IMR-90 (cell line): ENCODE measurements around the gene ADCY1. TPM values are rescaled to one million over a fixed set of nuclear protein-coding genes. Genes with fewer than 3 reads are reported as not detected.

Experiments
- ATAC-seq: fragments of 200-7000 bp; cut with Tn5 transposase; 2 replicates; pipeline ENCODE4 v1.9.1; 2020; ENCODE audit warnings: low read depth, mild to moderate bottlenecking, moderate library complexity
- BruUV-seq: library from RNA; stranded (reverse); fragments of 400-500 nt; replicated peaks from 2 replicates; lab custom pipeline; 2021; lab: Mats Ljungman, UMichigan
- CTCF ChIA-PET: fragments of 300-600 bp; formaldehyde crosslinking; extraction: SDS; loops from one replicate; lab custom pipeline; 2021; ENCODE audit warnings: antibody characterized with exemption; lab: Yijun Ruan, JAX
- POLR2A ChIA-PET: fragments of 300-600 bp; sonication (Branson Sonifier 250); formaldehyde crosslinking; loops from one replicate; lab custom pipeline; 2022; ENCODE audit warnings: antibody characterized with exemption; ENCODE audit not compliant: unreplicated experiment; lab: Charles Lee
- DNase-seq: peaks from one replicate; pipeline ENCODE4 v3.0.0; 2013
- H2AFZ ChIP-seq: replicated peaks from 2 replicates; pipeline ENCODE3; 2013; ENCODE audit warnings: low read length, mild to moderate bottlenecking; ENCODE audit not compliant: poor library complexity
- H2AK5ac ChIP-seq: 2 replicates; pipeline ENCODE4 v1.6.1; 2013; ENCODE audit warnings: low read depth, low read length, inconsistent platforms
- H2AK9ac ChIP-seq: replicated peaks from 2 replicates; pipeline ENCODE3; 2013; ENCODE audit warnings: mild to moderate bottlenecking, low read depth, low read length, moderate library complexity; ENCODE audit not compliant: poor library complexity
- H2BK120ac ChIP-seq: 2 replicates; pipeline ENCODE4 v1.6.1; 2013; ENCODE audit warnings: low read depth, low read length, inconsistent platforms
- H2BK15ac ChIP-seq: 3 replicates; pipeline ENCODE4 v1.6.1; 2013; ENCODE audit warnings: low read depth, low read length, inconsistent platforms
- H2BK20ac ChIP-seq: 2 replicates; pipeline ENCODE4 v1.6.1; 2013; ENCODE audit warnings: low read depth, mild to moderate bottlenecking, inconsistent platforms, low read length, moderate library complexity
- H2BK5ac ChIP-seq: 2 replicates; pipeline ENCODE4 v1.6.1; 2013; ENCODE audit warnings: mild to moderate bottlenecking, low read depth, low read length, inconsistent platforms; ENCODE audit not compliant: poor library complexity, severe bottlenecking
- H3K14ac ChIP-seq: replicated peaks from 2 replicates; pipeline ENCODE4 v1.6.1; 2013; ENCODE audit warnings: low read depth, low read length, inconsistent platforms
- H3K18ac ChIP-seq: 2 replicates; pipeline ENCODE4 v1.6.1; 2013; ENCODE audit warnings: low read depth, low read length, control low read depth
- H3K23ac ChIP-seq: 2 replicates; pipeline ENCODE4 v1.6.1; 2013; ENCODE audit warnings: low read depth, low read length, inconsistent platforms
- H3K27ac ChIP-seq: 2 replicates; pipeline ENCODE4 v1.5.1; 2013; ENCODE audit warnings: mild to moderate bottlenecking, control low read depth, low read length; ENCODE audit not compliant: insufficient read depth
- H3K27me3 ChIP-seq: 2 replicates; pipeline ENCODE4 v1.6.1; 2013; ENCODE audit warnings: low read length; ENCODE audit not compliant: control insufficient read depth, insufficient read depth
- H3K36me3 ChIP-seq: 2 replicates; pipeline ENCODE4 v1.6.1; 2013; ENCODE audit warnings: low read length, mixed read lengths; ENCODE audit not compliant: control insufficient read depth, insufficient read depth
- H3K4ac ChIP-seq: 2 replicates; pipeline ENCODE4 v1.6.1; 2013; ENCODE audit warnings: low read depth, low read length, inconsistent platforms
- H3K4me1 ChIP-seq: 2 replicates; pipeline ENCODE4 v1.6.1; 2013; ENCODE audit warnings: low read length, mixed read lengths; ENCODE audit not compliant: control insufficient read depth, insufficient read depth
- H3K4me2 ChIP-seq: 2 replicates; pipeline ENCODE4 v1.6.1; 2013; ENCODE audit warnings: low read depth, mild to moderate bottlenecking, control low read depth, low read length, moderate library complexity
- H3K4me3 ChIP-seq: 2 replicates; pipeline ENCODE4 v1.5.1; 2013; ENCODE audit warnings: low read depth, mild to moderate bottlenecking, control low read depth, low read length, moderate library complexity; ENCODE audit not compliant: insufficient read depth
- H3K56ac ChIP-seq: 2 replicates; pipeline ENCODE4 v1.6.1; 2013; ENCODE audit warnings: low read length, inconsistent platforms; ENCODE audit not compliant: insufficient read depth; ENCODE audit errors: extremely low read depth
- H3K79me1 ChIP-seq, 2 experiments: 2 replicates each; pipeline ENCODE4 v1.6.1; 2013; ENCODE audit warnings: low read length in 2 of 2, inconsistent platforms in 1 of 2, low read depth in 1 of 2
- H3K9ac ChIP-seq: 2 replicates; pipeline ENCODE4 v1.6.1; 2013; ENCODE audit warnings: low read depth, low read length, control low read depth
- H3K9me1 ChIP-seq: 2 replicates; pipeline ENCODE4 v1.6.1; 2013; ENCODE audit warnings: low read length, inconsistent platforms; ENCODE audit not compliant: insufficient read depth
- H3K9me3 ChIP-seq: 2 replicates; pipeline ENCODE4 v1.6.1; 2013; ENCODE audit warnings: low read length; ENCODE audit not compliant: control insufficient read depth, insufficient read depth
- H4K20me1 ChIP-seq: 2 replicates; pipeline ENCODE4 v1.6.1; 2013; ENCODE audit warnings: low read length, inconsistent platforms; ENCODE audit not compliant: insufficient read depth
- H4K5ac ChIP-seq: 2 replicates; pipeline ENCODE4 v1.6.1; 2013; ENCODE audit warnings: mild to moderate bottlenecking, low read depth, low read length, control low read depth
- H4K8ac ChIP-seq, 2 experiments: 2 replicates each; pipeline ENCODE4 v1.6.1; 2013; ENCODE audit warnings: low read depth in 2 of 2, low read length in 2 of 2, control low read depth in 1 of 2, inconsistent platforms in 1 of 2
- H4K91ac ChIP-seq: 2 replicates; pipeline ENCODE4 v1.6.1; 2013; ENCODE audit warnings: low read depth, low read length, inconsistent platforms; ENCODE audit not compliant: insufficient read depth
- BHLHE40 ChIP-seq: fragments of 150-350 bp; IDR thresholded peaks from 2 replicates; pipeline ENCODE4 v1.6.1; 2016; ENCODE audit warnings: mild to moderate bottlenecking, low read depth, low read length
- CTCF ChIP-seq: conservative IDR thresholded peaks from 2 replicates; pipeline ENCODE4 v1.5.1; 2012; ENCODE audit warnings: mild to moderate bottlenecking, low read depth, low read length, improper control_type of control experiment
- NFE2L2 ChIP-seq: fragments of 150-350 bp; IDR thresholded peaks from 2 replicates; pipeline ENCODE4 v1.6.1; 2016; ENCODE audit warnings: low read depth, mild to moderate bottlenecking, low read length
- WGBS, 2 experiments: methylation state at CpG; one replicate each; pipeline versions ENCODE4 v1.1.5 to v1.1.7; 2013; ENCODE audit warnings: missing lambda C conversion rate in 2 of 2; ENCODE audit not compliant: insufficient read length in 1 of 2; ENCODE audit errors: extremely low coverage in 2 of 2; 5-methylcytosine and 5-hydroxymethylcytosine counted together
- dilution Hi-C: fragments of 300-500 bp; cut with HindIII; formaldehyde crosslinking; loops from one replicate; pipeline ENCODE4 v1.14.3; 2018; ENCODE audit warnings: low sequenced_read_pairs; ENCODE audit not compliant: unreplicated experiment
- in situ Hi-C: fragments of 300-500 bp; cut with MboI; formaldehyde crosslinking; loops from 3 replicates; pipeline ENCODE4 v1.14.3; 2019; ENCODE audit warnings: low sequenced_read_pairs, inconsistent platforms, mixed read lengths
- intact Hi-C: fragments of 100-400 bp; cut with micrococcal nuclease; formaldehyde crosslinking; loops from 2 replicates; pipeline ENCODE4 v1.10.0; 2022
- polyA plus RNA-seq, 3 experiments: library from polyadenylated mRNA; depleted of rRNA; stranded (reverse); fragments of >200 nt; gene quantifications; 2 replicates each; pipeline ENCODE4 v1.2.3, GENCODE V29; 2012; ENCODE audit warnings: low replicate concordance in 1 of 3
- total RNA-seq: library from RNA; depleted of rRNA; stranded (reverse); fragments of >200 nt; gene quantifications from 2 replicates; pipeline ENCODE4 v1.2.3, GENCODE V29; 2012

The ADCY1 gene
- total and polyA plus RNA-seq, 2 of the 4 experiments (the other 2 are of a cell fraction): 0.18 to 0.24 TPM

DNA sequence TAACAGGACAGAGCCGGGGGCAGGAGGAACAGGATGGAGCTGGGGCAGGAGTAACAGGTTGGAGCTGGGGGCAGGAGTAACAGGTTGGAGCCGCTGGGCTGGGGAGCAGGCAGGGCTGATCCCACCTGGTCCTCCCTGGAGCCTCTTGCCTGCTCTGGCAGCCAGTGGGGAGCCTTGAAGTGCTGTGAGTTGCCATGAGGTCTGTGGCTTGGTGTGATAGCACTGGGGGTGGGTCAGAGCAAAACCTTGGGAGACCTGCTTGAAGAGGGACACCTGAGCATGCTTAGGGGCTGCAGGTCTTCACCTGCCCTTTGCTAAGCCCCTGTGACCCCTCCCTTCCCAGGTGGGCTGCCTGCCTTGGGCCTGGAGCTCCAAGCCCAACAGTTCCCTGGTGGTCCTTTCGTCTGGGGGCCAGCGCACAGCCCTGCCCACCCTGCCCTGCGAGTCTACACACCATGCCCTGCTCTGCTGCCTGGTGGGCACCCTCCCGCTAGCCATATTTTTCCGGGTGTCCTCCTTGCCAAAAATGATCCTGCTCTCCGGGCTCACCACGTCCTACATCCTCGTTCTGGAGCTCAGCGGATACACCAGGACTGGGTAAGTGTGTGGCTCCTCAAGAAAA, 111.6 kb downstream of the ADCY1 start:
- no TSS peak for BruUV-seq
- Histone ChIP-seq H2BK5ac (no peak overlapping the region), H4K20me1 (no peaks in the 10 kb centered on the region), H3K14ac (no peak overlapping the region), H3K9me1 (peaks cover 10% of the 10 kb centered on the region; the same call in 1 of the 2 replicates), H4K5ac (no peak overlapping the region), H4K8ac (no peak overlapping the region), H3K27ac (no peak overlapping the region), H3K4me3 (no peak overlapping the region), H2BK15ac (no peak overlapping the region), H3K56ac (no peak overlapping the region), H3K4ac (no peak overlapping the region), H2AK9ac (no peak overlapping the region), H3K9ac (no peak overlapping the region), H3K27me3 (no peaks in the 10 kb centered on the region; the same call in 1 of the 2 replicates), H3K9me3 (no peaks in the 10 kb centered on the region), H4K91ac (no peak overlapping the region), H3K23ac (no peak overlapping the region), H3K18ac (no peak overlapping the region), H2BK120ac (no peak overlapping the region), H2BK20ac (no peak overlapping the region), H3K4me1 (peaks cover 11% of the 10 kb centered on the region), H2AFZ (peak overlapping the region; percentile 72), H3K4me2 (no peak overlapping the region), H3K79me1 (no peaks in the 10 kb centered on the region), H2AK5ac (no peak overlapping the region), H3K36me3 (no peaks in the 10 kb centered on the region)
- dilution Hi-C loops (no loop called here), intact Hi-C loops (no loop called here), in situ Hi-C loops (no loop called here)
- CTCF ChIA-PET: no interaction called here
- DNase-seq (no peak), ATAC-seq (no peak)
- WGBS, 2 experiments: 81% methylated on average over 6 of the region's 11 CpGs; no CpG with 5 or more reads in 1 of the 2 experiments
- POLR2A ChIA-PET: no interaction called here
- TF ChIP-seq BHLHE40 (no peak), CTCF (no peak), NFE2L2 (no peak)
